Ovary (tissue), 9 donors: ENCODE results near the gene CCDC148. TPM values are rescaled to one million over a fixed set of nuclear protein-coding genes. Genes with fewer than 3 reads are reported as not detected.

ENCODE experiments used
- DNase-seq, 5 donors: peaks; one replicate each; pipeline ENCODE4 v3.0.0-alpha.2; 2019 to 2020
- H3K27ac ChIP-seq, 2 donors: fragments of 200-600 bp; one replicate each; pipeline versions ENCODE4 v1.5.1 to v1.8.0; 2019 to 2022
- H3K27me3 ChIP-seq: fragments of 200-600 bp; one replicate; pipeline ENCODE4 v1.8.0; 2022
- H3K36me3 ChIP-seq: fragments of 200-600 bp; sonication (generic); one replicate; pipeline ENCODE4 v1.5.1; 2019
- H3K4me1 ChIP-seq: one replicate; pipeline ENCODE4 v1.8.1; 2013; ENCODE audit warnings: mild to moderate bottlenecking, moderate library complexity; ENCODE audit not compliant: insufficient read depth
- H3K4me3 ChIP-seq: fragments of 200-600 bp; sonication (generic); one replicate; pipeline ENCODE4 v1.5.1; 2017
- H3K9me3 ChIP-seq, 2 donors: fragments of 200-600 bp in 1 of 2; sonication (generic) in 1 of 2; one replicate each; pipeline versions ENCODE4 v1.5.1 to v1.8.1; 2013 to 2019; ENCODE audit warnings: mild to moderate bottlenecking in 1 of 2, moderate library complexity in 1 of 2
- EP300 ChIP-seq: sonication (generic); formaldehyde crosslinking; IDR thresholded peaks from one replicate; pipeline ENCODE4 v1.6.1; 2017; ENCODE audit warnings: antibody characterized with exemption
- POLR2A ChIP-seq: fragments of 450-650 bp; IDR thresholded peaks from one replicate; pipeline ENCODE4 v1.6.1; 2017; ENCODE audit warnings: antibody characterized with exemption, mild to moderate bottlenecking, moderate library complexity
- WGBS, 3 donors: extraction: QIAGEN DNeasy Blood & Tissue Kit in 1 of 3; methylation state at CpG; one replicate each; pipeline versions ENCODE4 v1.1.5 to v1.1.7; 2013 to 2017; 5-methylcytosine and 5-hydroxymethylcytosine counted together
- intact Hi-C, 4 donors: fragments of 100-400 bp; cut with DNase I; formaldehyde crosslinking; loops; one replicate each; pipeline versions ENCODE4 v1.11.0 to v1.15.1; 2022 to 2023
- polyA plus RNA-seq, 2 donors: library from polyadenylated mRNA; stranded (reverse); fragments of 200-250 nt in 1 of 2; fragments of 350-450 nt in 1 of 2; fragmentation: Illumina TruSeq in 1 of 2; extraction: RNeasy Lipid Tissue Mini Kit (QIAGEN cat#74804) in 1 of 2; gene quantifications; one replicate each; pipeline ENCODE4 v1.2.3, GENCODE V29; 2013 to 2014
- total RNA-seq, 7 donors: library from RNA; depleted of rRNA in 2 of 7; stranded (reverse); fragments of >200 nt in 2 of 7; fragmentation: NEBNext Ultra II Directional in 3 of 7; extraction: Animal tissue kit (Norgen Biotek cat#: 25700) in 3 of 7; gene quantifications; one replicate each; pipeline versions ENCODE4 v1.1.0 to v1.2.4, GENCODE V29; 2016 to 2023
- TF ChIP-seq, protein P1 (sequence below), 3 donors: fragments of 450-650 bp in 2 of 3; fragments of 200-600 bp in 1 of 3; IDR thresholded peaks; one replicate each; pipeline versions ENCODE4 v1.5.1 to v1.8.0; 2016 to 2022; ENCODE audit warnings: antibody characterized with exemption in 3 of 3, mild to moderate bottlenecking in 1 of 3
- donor health status: DM: no; HTN: no; CAD: no; lungs with moderate emphysema.
- donor health status: DM: no; HTN: no; CAD: no.
- donor health status: Bipolar disorder and iron deficiency.
- donor health status: DM: yes; HTN: yes; CAD: no.
- donor health status: DM: no; HTN: no; CAD: no.
- donor health status: DM: yes; HTN: yes; CAD: no.

The CCDC148 gene
- total and polyA plus RNA-seq, 9 donors = 0.80 to 6.6 (median 3.5) TPM

DNA sequence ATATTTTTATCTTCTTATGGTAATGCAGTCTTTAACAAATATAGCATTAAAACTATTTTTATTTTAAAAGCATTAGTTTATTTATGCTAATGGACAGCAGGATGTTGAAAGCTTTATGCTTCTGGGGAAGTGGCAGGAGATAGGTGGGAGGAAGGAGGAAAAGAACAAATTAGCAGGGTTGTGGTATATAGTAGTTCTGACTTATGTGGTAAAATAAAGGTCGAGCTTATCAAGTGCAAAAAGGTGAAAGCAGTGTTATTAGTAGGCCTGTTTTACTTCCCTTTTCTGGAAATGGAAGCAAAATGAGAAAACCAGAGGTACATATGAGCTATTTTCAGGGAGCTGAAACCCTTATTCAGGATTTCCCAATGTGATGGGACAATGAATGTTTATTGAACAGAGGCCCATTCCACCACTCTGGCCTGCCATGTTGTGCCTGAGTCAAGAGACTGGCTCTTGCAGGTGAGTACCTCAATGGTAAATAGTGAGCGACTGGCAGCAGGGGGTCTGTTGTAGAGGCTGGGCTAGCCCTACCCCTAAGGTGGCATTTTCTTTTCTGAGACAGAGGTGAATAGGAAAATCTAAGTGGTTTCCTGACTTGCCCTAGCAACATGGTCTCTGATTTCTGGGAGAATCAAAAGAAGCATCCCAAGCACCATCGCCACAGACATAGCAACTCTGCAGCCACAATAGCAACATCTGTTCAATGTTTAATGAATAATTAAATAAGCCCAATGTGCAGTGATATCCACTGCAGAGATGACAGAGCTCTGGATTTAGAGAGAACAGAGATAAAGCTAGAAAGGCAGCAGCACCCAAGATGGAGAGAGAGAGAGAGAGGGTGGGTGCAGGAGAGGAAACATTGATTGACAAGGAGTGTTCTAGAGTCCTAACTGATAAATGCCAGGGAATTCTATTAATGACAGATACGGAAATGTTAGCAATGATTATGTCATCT, 235.2 kb downstream of the CCDC148 start:
- H3K27me3 ChIP-seq = no peaks in the 10 kb centered on the region
- WGBS, 3 donors = 77 to 81% (median 79%) methylated on average over 4 of the region's 4 CpGs
- intact Hi-C loops = no loop called here
- H3K36me3 ChIP-seq = no peaks in the 10 kb centered on the region
- TF ChIP-seq POLR2A (no peak), EP300 (no peak)
- TF ChIP-seq, protein P1, sequence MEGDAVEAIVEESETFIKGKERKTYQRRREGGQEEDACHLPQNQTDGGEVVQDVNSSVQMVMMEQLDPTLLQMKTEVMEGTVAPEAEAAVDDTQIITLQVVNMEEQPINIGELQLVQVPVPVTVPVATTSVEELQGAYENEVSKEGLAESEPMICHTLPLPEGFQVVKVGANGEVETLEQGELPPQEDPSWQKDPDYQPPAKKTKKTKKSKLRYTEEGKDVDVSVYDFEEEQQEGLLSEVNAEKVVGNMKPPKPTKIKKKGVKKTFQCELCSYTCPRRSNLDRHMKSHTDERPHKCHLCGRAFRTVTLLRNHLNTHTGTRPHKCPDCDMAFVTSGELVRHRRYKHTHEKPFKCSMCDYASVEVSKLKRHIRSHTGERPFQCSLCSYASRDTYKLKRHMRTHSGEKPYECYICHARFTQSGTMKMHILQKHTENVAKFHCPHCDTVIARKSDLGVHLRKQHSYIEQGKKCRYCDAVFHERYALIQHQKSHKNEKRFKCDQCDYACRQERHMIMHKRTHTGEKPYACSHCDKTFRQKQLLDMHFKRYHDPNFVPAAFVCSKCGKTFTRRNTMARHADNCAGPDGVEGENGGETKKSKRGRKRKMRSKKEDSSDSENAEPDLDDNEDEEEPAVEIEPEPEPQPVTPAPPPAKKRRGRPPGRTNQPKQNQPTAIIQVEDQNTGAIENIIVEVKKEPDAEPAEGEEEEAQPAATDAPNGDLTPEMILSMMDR (IDR thresholded peaks at IDR 0.05) = no peak
- no peaks in the 10 kb centered on the region for H3K4me1 ChIP-seq
- no peak overlapping the region for H3K27ac ChIP-seq
- H3K9me3 ChIP-seq = no peaks in the 10 kb centered on the region
- no peak for DNase-seq
- H3K4me3 ChIP-seq = no peak overlapping the region

DNA sequence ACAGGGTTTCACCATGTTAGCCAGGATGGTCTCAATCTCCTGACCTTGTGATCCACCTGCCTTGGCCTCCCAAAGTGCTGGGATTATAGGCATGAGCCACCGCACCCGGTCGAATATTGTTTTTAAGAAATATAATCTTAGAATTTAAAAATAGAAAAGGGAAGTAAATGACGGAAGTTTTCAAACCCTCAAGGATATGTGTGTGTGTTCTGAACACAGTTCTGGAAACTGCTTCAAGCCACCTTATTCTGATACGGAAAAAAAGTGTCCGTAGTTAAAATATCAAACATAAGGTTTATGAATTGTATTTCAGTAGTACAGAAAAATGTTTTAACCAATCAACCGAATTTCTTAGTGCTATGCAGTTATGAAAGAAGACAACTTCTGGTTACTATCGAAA, 239.0 kb downstream of the CCDC148 start:
- Histone ChIP-seq H3K4me3 (no peak overlapping the region), H3K36me3 (no peaks in the 10 kb centered on the region), H3K27me3 (no peaks in the 10 kb centered on the region), H3K27ac (no peak overlapping the region), H3K4me1 (no peaks in the 10 kb centered on the region), H3K9me3 (no peaks in the 10 kb centered on the region)
- DNase-seq = no peak
- intact Hi-C loops = no loop called here
- 86 to 87% (median 87%) methylated on average over 8 of the region's 8 CpGs for WGBS, 3 donors
- TF ChIP-seq POLR2A (no peak), EP300 (no peak)
- TF ChIP-seq, protein P1 (IDR thresholded peaks at IDR 0.05) = no peak

DNA sequence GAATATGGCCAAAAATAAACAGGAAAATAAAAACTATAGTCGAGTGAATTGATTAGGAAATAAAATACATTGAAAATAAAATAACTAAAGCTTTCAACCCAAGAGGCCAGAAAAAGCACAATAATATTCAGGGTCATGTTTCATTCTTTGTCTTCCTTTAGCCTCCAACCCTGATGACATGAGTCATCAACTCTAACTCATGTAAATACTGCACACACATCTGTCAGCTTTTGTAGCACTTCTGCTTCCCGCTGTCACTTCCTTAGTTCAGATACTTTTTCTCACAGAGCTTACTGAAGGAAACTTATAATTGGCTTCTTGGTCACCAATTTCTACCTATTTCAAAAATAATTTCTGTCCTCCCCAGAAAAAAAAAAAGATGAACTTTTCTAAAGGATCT, 242.1 kb downstream of the CCDC148 start:
- intact Hi-C loops = no loop called here
- TF ChIP-seq EP300 = no peak
- no peak for TF ChIP-seq POLR2A
- TF ChIP-seq, protein P1 (IDR thresholded peaks at IDR 0.05) = no peak
- Histone ChIP-seq H3K27me3 (no peaks in the 10 kb centered on the region), H3K9me3 (no peaks in the 10 kb centered on the region), H3K4me3 (no peak overlapping the region), H3K27ac (no peak overlapping the region), H3K36me3 (no peaks in the 10 kb centered on the region), H3K4me1 (no peaks in the 10 kb centered on the region)
- DNase-seq = no peak
- 45 to 68% (median 66%) methylated on average over 2 of the region's 2 CpGs for WGBS, 3 donors

DNA sequence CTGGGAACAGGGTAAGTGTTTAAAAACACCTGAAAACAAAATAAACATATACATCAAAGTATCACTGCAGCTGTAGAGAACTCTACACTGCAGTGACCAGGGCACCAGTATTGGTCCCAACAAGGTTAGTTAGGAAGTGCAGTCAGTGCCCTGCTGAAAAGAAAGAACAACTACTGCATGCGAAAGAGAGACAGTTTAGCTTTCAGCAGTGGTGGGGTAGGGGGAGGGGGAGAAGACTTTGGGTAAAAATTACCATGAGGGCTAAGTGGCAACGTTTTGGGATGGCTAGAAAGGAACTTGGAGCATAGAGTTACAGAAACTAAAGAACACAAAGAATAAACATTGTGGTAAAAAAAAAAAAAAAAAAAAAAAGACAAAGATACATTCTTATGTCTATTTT, 242.8 kb downstream of the CCDC148 start:
- Histone ChIP-seq H3K4me3 (no peak overlapping the region), H3K27me3 (no peaks in the 10 kb centered on the region), H3K9me3 (no peaks in the 10 kb centered on the region), H3K36me3 (no peaks in the 10 kb centered on the region), H3K27ac (no peak overlapping the region), H3K4me1 (no peaks in the 10 kb centered on the region)
- TF ChIP-seq, protein P1 (IDR thresholded peaks at IDR 0.05) = no peak
- TF ChIP-seq EP300 = no peak
- no peak for TF ChIP-seq POLR2A
- 50 to 51% (median 50%) methylated on average over 2 of the region's 2 CpGs for WGBS, 3 donors
- intact Hi-C loops = no loop called here
- no peak for DNase-seq
